Subcutaneous abdominal adipose tissue (tissue), 5 donors: ENCODE data around the gene CROCC2.
A peak's percentile ranks its signal among the peaks of the same experiment; 100 is the strongest.

ENCODE experiments used
- H3K27ac ChIP-seq: one replicate; pipeline ENCODE4 v1.7.0; 2013; ENCODE audit warnings: low read depth, mild to moderate bottlenecking, inconsistent platforms, low read length, moderate library complexity
- H3K27me3 ChIP-seq, 5 donors: one replicate each; pipeline ENCODE4 v1.7.0; 2013; ENCODE audit warnings: low read length in 5 of 5, inconsistent platforms in 1 of 5; ENCODE audit not compliant: control insufficient read depth in 5 of 5, insufficient read depth in 4 of 5
- H3K36me3 ChIP-seq, 5 donors: one replicate each; pipeline ENCODE4 v1.7.0; 2013; ENCODE audit warnings: low read length in 5 of 5; ENCODE audit not compliant: control insufficient read depth in 5 of 5, insufficient read depth in 5 of 5
- H3K4me1 ChIP-seq, 5 donors: one replicate each; pipeline ENCODE4 v1.7.0; 2013; ENCODE audit warnings: low read length in 5 of 5, mild to moderate bottlenecking in 3 of 5, moderate library complexity in 1 of 5; ENCODE audit not compliant: control insufficient read depth in 5 of 5, insufficient read depth in 5 of 5
- H3K4me3 ChIP-seq, 5 donors: one replicate each; pipeline ENCODE4 v1.7.0; 2013; ENCODE audit warnings: low read length in 5 of 5, low read depth in 1 of 5
- H3K9ac ChIP-seq, 5 donors: one replicate each; pipeline ENCODE4 v1.7.0; 2013; ENCODE audit warnings: low read length in 5 of 5, mild to moderate bottlenecking in 4 of 5, moderate library complexity in 3 of 5
- H3K9me3 ChIP-seq, 5 donors: one replicate each; pipeline ENCODE4 v1.7.0; 2013; ENCODE audit warnings: low read length in 5 of 5; ENCODE audit not compliant: control insufficient read depth in 5 of 5
- donor health status: healthy.
- donor health status: healthy.
- donor health status: healthy.
- donor health status: healthy.
- donor health status: healthy.

Gene CROCC2

DNA sequence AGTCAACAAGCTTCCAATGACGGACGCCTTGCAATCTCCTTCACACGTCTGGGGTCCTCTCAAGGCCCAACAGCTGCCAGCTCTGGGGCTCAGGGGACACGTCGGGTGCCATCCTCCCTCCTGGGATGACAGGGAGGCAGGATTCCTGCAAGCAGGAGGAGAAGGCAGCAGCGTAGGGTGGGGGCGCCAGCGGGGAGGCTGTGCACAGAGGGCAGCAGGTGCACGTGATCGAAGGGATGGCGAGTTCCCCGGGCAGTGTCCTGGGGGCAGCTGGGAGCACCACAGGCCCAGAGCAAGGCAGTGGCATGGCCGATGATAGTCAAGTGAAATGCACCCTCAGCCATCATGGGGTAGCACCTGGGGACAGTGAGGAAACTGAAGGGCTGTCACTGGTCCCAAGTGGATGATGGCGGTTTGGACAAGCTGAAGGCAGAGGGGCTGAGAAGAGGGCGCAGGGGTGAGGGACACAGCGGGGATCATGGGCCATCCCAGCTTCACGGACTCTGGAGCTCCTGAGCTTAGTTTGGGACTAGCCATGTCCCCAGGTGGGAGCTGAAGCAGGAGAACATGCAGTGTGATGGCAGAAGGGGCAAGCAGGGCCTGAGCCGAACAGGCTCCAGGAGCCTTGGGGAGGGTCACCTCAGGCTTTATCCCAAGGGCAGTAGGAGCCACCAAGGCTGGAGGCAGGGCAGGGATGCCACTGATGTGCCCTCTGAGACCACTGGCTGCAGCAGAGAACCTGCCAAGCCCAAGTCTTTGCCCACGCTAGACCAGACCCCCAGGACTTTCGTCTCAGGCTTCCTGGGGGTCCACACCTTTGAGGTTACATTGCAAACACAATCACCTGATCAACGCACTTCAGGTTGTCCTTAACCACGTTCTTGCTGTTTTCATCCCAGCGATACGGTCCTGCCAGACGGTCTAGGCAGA is 76.0 kb downstream of the CROCC2 start:
- Histone ChIP-seq H3K36me3 (no peaks in the 10 kb centered on the region), H3K27me3 (peaks cover 0 to 17% (median 0%) of the 10 kb centered on the region in 5 donors), H3K27ac (no peak overlapping the region), H3K9me3 (no peaks in the 10 kb centered on the region), H3K4me3 (no peak overlapping the region), H3K4me1 (peaks cover 1 to 26% (median 16%) of the 10 kb centered on the region in 5 donors), H3K9ac (no peak overlapping the region)

DNA sequence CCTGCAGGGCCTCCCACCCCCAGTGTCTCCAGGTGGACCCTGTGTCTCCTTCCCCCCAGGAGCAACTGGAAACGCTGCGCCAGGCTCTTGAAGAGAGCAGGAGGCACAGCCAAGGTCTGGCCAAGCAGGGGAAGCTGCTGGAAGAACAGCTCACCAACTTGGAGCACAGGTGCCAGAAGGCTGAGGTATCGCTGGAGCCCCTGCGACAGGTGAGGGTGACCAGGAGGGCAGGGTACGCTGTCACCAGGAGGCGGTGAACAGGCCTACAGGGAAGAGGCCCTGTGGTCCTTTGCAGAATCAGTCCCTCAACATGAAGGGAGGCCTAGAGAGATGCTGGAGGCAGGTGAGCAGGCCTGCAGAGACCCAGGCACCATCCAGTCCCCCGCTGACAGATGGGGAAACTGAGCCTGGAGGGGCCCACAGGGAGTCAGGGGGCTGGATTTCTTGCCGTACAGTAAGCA is 76.7 kb downstream of the CROCC2 start:
- no peaks in the 10 kb centered on the region for H3K9me3 ChIP-seq
- peaks cover 0 to 17% (median 0%) of the 10 kb centered on the region in 5 donors for H3K27me3 ChIP-seq
- H3K9ac ChIP-seq: no peak overlapping the region
- H3K27ac ChIP-seq: no peak overlapping the region
- H3K4me1 ChIP-seq: peaks cover 5 to 33% (median 23%) of the 10 kb centered on the region in 5 donors
- no peak overlapping the region for H3K4me3 ChIP-seq
- no peaks in the 10 kb centered on the region for H3K36me3 ChIP-seq

DNA sequence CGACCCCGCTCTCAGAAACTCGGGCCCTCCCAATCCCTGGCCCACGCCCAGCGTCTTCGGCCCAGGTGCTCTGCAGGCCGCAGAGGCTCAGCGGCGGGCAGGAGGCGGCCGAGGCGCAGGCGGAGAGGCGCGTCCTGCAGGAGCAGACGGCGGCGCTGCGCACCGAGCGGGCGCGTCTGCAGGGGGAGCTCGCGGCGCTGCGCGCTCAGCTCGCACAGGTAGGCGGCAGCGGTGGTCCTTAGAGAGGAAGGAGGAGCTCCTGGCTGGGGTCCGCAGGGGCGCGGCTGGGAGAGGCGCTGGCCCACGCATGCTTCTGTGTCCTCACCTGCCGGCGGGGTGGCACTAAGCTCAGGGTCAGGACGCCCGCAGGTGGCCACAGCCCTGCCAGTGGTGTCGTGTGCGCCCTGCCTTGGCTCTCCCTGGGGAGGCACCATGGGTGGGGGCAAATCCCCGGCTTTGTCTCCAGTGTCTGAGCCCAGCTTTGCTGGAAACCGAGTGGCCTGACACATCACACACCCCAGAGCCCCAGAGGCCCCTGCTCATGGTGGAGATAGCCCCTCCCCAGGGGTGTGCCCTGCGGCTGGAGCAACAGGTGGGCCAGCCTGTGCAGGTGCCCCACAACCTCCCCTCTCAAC is 77.3 kb downstream of the CROCC2 start:
- Histone ChIP-seq H3K4me1 (peaks cover 10 to 40% (median 28%) of the 10 kb centered on the region in 5 donors), H3K27me3 (peaks cover 0 to 17% (median 0%) of the 10 kb centered on the region in 5 donors), H3K9me3 (peaks cover 0 to 4% (median 0%) of the 10 kb centered on the region in 5 donors), H3K27ac (no peak overlapping the region), H3K36me3 (no peaks in the 10 kb centered on the region), H3K4me3 (no peak overlapping the region), H3K9ac (no peak overlapping the region)

DNA sequence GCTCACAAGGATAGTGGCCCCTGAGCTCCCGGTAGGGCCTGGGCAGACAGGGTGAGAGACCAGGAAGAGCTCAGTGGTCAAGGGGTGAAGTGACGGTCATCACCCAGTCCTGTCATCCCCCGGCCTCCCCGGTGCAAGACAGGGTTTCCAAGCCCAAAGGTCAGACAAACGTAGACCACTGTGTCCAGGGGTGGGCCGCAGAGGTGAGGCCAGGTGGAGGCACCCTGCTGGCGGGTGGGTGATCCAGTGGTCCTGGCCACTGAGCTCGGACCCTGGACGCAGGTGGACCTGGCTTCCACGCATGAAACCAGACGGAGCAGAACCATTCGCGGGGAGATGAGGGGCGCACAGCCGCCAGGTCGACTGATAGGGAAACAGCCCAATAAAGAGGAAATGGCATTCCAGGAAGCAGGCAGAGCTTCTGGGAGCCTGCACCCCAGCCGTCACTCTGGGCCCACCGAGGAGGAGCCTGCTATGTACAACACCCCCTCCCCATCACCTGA is 77.9 kb downstream of the CROCC2 start:
- Histone ChIP-seq H3K27ac (no peak overlapping the region), H3K4me3 (no peak overlapping the region), H3K27me3 (peaks cover 0 to 17% (median 0%) of the 10 kb centered on the region in 5 donors), H3K9me3 (peaks cover 0 to 4% (median 0%) of the 10 kb centered on the region in 5 donors), H3K4me1 (peaks cover 10 to 45% (median 34%) of the 10 kb centered on the region in 5 donors), H3K9ac (no peak overlapping the region), H3K36me3 (no peaks in the 10 kb centered on the region)

GRCh38 chr2:240985881-240986786 is 80.0 kb downstream of the CROCC2 start:
- H3K4me1 ChIP-seq: peaks cover 10 to 54% (median 41%) of the 10 kb centered on the region in 5 donors
- no peaks in the 10 kb centered on the region for H3K36me3 ChIP-seq
- H3K27ac ChIP-seq: no peak overlapping the region
- peaks cover 0 to 17% (median 0%) of the 10 kb centered on the region in 5 donors for H3K27me3 ChIP-seq
- peaks cover 0 to 4% (median 0%) of the 10 kb centered on the region in 5 donors for H3K9me3 ChIP-seq
- H3K4me3 ChIP-seq: no peak overlapping the region
- H3K9ac ChIP-seq: peak overlapping the region in 1 of 5 donors; percentile 53

GRCh38 chr2:240986787-240987411 is 80.8 kb downstream of the CROCC2 start:
- peak overlapping the region; percentile 77 for H3K27ac ChIP-seq
- peaks cover 0 to 4% (median 0%) of the 10 kb centered on the region in 5 donors for H3K9me3 ChIP-seq
- H3K36me3 ChIP-seq: no peaks in the 10 kb centered on the region
- H3K9ac ChIP-seq: peak overlapping the region in 3 of 5 donors; percentile 11 to 53 (median 38)
- H3K4me1 ChIP-seq: peaks cover 10 to 62% (median 49%) of the 10 kb centered on the region in 5 donors
- H3K4me3 ChIP-seq: peak overlapping the region in 1 of 5 donors; percentile 27
- H3K27me3 ChIP-seq: peaks cover 0 to 14% (median 0%) of the 10 kb centered on the region in 5 donors

DNA sequence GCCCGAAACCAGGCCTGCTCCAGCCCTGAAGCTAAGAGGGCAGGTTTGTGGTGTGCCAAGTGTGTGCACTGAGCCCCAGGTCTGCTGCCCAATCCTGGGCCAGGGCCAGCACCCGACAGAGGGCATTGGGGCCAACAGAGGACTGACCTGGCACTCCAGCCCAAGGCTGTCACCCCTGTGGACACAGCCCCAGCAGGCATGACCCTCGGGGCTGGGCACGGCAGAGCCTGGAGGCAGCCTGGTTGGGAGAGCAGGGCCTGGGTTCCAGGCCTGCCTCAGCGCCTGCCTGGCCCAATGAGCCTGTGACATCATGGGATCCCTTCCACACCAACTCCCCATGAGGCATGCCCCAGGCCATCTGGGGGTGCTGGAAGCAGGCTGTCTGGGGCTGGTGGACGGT is 81.5 kb downstream of the CROCC2 start:
- Histone ChIP-seq H3K9ac (peak overlapping the region in 4 of 5 donors; percentile 11 to 53 (median 43)), H3K4me1 (peaks cover 10 to 68% (median 56%) of the 10 kb centered on the region in 5 donors), H3K4me3 (peak overlapping the region in 2 of 5 donors; percentile 6 to 40)

DNA sequence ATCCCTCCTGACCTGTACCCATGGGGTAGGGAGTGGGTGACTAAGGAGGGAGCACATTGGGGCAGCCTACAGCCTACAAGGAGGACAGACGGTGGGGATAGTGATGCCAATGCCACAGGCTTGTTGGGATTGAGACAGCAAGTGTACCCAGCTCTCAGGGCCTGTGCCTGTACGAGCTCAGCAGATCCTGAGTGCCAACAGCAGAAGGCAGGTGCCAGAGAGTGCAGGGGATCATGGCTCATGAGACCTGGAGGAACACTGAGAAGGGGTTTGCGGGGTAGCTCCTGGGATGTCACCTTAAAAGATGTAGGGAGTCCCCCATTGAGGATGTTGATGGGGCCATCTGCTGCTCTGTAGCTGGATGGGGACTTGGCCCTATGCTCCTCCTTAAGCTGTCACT is 82.0 kb downstream of the CROCC2 start:
- peaks cover 0 to 4% (median 0%) of the 10 kb centered on the region in 5 donors for H3K27me3 ChIP-seq
- H3K36me3 ChIP-seq: no peaks in the 10 kb centered on the region
- H3K27ac ChIP-seq: peak overlapping the region; percentile 77
- peaks cover 10 to 69% (median 58%) of the 10 kb centered on the region in 5 donors for H3K4me1 ChIP-seq
- H3K9ac ChIP-seq: peak overlapping the region in 2 of 5 donors; percentile 48 to 53
- peak overlapping the region in 2 of 5 donors; percentile 6 to 7 for H3K4me3 ChIP-seq
- peaks cover 0 to 4% (median 0%) of the 10 kb centered on the region in 5 donors for H3K9me3 ChIP-seq

More for the DNA sequence above, 81.5 kb downstream of the CROCC2 start:
- peak overlapping the region; percentile 77 for H3K27ac ChIP-seq
- peaks cover 0 to 7% (median 0%) of the 10 kb centered on the region in 5 donors for H3K27me3 ChIP-seq
- no peaks in the 10 kb centered on the region for H3K36me3 ChIP-seq
- H3K9me3 ChIP-seq: peaks cover 0 to 4% (median 0%) of the 10 kb centered on the region in 5 donors
